ENCODE data around the gene SLC6A9.

SLC6A9 gene

GRCh38 chr1:43997295-43997999, 33.8 kb downstream of the SLC6A9 start:
- no peak overlapping the region for H3K4me3 ChIP-seq (ENCODE audit: low read depth, low read length)
- DNase-seq (ENCODE audit: low read depth) = no peak
- TF ChIP-seq MYC (IDR thresholded peaks at IDR 0.05; ENCODE audit: low read depth, low read length) (no peak), MAX (IDR thresholded peaks at IDR 0.05; ENCODE audit: low read depth, low read length) (no peak)

- TF ChIP-seq POLR2A (IDR thresholded peaks at IDR 0.05; ENCODE audit: extremely low read depth, insufficient read length) (no peak), CTCF (IDR thresholded peaks at IDR 0.05; ENCODE audit: low read depth, low read length) (no peak), MAX (IDR thresholded peaks at IDR 0.05; ENCODE audit: low read depth, low read length) (no peak), MYC (IDR thresholded peaks at IDR 0.05; ENCODE audit: low read depth, low read length) (no peak)
- no peak overlapping the region for H3K4me3 ChIP-seq (ENCODE audit: low read depth, low read length)
- no peak for DNase-seq (ENCODE audit: low read depth)
Observed at GRCh38 chr1:43996733-43997115, 34.5 kb downstream of the SLC6A9 start.

- no peak for DNase-seq (ENCODE audit: low read depth)
- no peak for TF ChIP-seq MYC (IDR thresholded peaks at IDR 0.05; ENCODE audit: low read depth, low read length)
- no peak for TF ChIP-seq CTCF (IDR thresholded peaks at IDR 0.05; ENCODE audit: low read depth, low read length)
- H3K4me3 ChIP-seq (ENCODE audit: low read depth, low read length) = no peak overlapping the region
Observed at GRCh38 chr1:43995984-43996732, 35.1 kb downstream of the SLC6A9 start.

GRCh38 chr1:43994794-43995790, 36.2 kb downstream of the SLC6A9 start:
- H3K4me3 ChIP-seq (ENCODE audit: low read depth, low read length) = no peak overlapping the region
- peak; percentile 68 for DNase-seq (ENCODE audit: low read depth)
- TF ChIP-seq CTCF (IDR thresholded peaks at IDR 0.05; ENCODE audit: low read depth, low read length) (peak; percentile 45), MAX (IDR thresholded peaks at IDR 0.05; ENCODE audit: low read depth, low read length) (peak; percentile 46; the same call in 1 of the 2 replicates), POLR2A (IDR thresholded peaks at IDR 0.05; ENCODE audit: extremely low read depth, insufficient read length) (no peak), MYC (IDR thresholded peaks at IDR 0.05; ENCODE audit: low read depth, low read length) (peak; percentile 59)

- TF ChIP-seq CTCF (IDR thresholded peaks at IDR 0.05; ENCODE audit: low read depth, low read length) (no peak), MAX (IDR thresholded peaks at IDR 0.05; ENCODE audit: low read depth, low read length) (no peak), MYC (IDR thresholded peaks at IDR 0.05; ENCODE audit: low read depth, low read length) (no peak), POLR2A (IDR thresholded peaks at IDR 0.05; ENCODE audit: extremely low read depth, insufficient read length) (no peak)
- no peak for DNase-seq (ENCODE audit: low read depth)
- no peak overlapping the region for H3K4me3 ChIP-seq (ENCODE audit: low read depth, low read length)
Observed at GRCh38 chr1:43994071-43994470, 37.2 kb downstream of the SLC6A9 start.

Measured in NB4 (cell line).